Tibial nerve (tissue), 4 donors: ENCODE results near the gene DCTD.

Experiments
- CTCF ChIP-seq, 5 experiments: fragments of 200-600 bp in 3 of 5; fragments of 450-650 bp in 2 of 5; sonication (generic) in 3 of 5; IDR thresholded peaks; one replicate each; pipeline ENCODE4 v1.5.1; 2016 to 2019; ENCODE audit warnings: antibody characterized with exemption in 5 of 5, mild to moderate bottlenecking in 3 of 5, moderate library complexity in 2 of 5
- EP300 ChIP-seq, 2 donors: sonication (generic); formaldehyde crosslinking; IDR thresholded peaks; one replicate each; pipeline ENCODE4 v1.6.1; 2017; ENCODE audit warnings: antibody characterized with exemption in 2 of 2, mild to moderate bottlenecking in 1 of 2
- POLR2A ChIP-seq, 2 donors: fragments of 450-650 bp; IDR thresholded peaks; one replicate each; pipeline ENCODE4 v1.6.1; 2017; ENCODE audit warnings: antibody characterized with exemption in 2 of 2, mild to moderate bottlenecking in 2 of 2, moderate library complexity in 2 of 2

- TF ChIP-seq CTCF (IDR thresholded peaks at IDR 0.05) (no peak), POLR2A (IDR thresholded peaks at IDR 0.05) (no peak), EP300 (IDR thresholded peaks at IDR 0.05) (no peak)
These were observed 37.3 kb downstream of the DCTD start for GRCh38 chr4:182879913-182880312.
